Measurements from ENCODE around the gene ZNF512B.

DNA sequence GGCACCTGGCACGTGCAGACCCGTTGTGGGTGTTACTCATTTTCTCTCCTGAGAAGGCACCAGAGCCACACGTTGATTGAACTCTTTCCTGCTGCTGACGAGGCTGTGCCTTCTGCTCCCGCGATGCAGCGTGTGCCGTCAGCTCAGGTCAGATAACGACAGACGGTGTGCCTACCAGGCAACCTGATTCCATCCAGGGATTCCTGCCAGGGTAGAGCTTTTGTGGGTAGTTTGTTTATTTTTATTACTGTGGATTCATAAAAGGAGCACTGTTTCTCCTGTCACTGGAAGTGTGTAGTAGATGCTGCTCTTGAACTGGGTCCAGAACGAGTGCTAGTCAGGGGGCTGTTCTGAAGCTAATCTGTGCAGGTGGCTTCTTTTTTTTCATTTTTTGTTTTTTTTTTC is 31.9 kb upstream of the ZNF512B start:
- TF ChIP-seq POLR2A (IDR thresholded peaks at IDR 0.05; ENCODE audit: low read depth, low read length) (no peak), TAF1 (IDR thresholded peaks at IDR 0.05; ENCODE audit: borderline replicate concordance, low read depth, low read length) (no peak)

All from GM12892 (cell line).